ENCODE measurements around the gene CASK.

The CASK gene

DNA sequence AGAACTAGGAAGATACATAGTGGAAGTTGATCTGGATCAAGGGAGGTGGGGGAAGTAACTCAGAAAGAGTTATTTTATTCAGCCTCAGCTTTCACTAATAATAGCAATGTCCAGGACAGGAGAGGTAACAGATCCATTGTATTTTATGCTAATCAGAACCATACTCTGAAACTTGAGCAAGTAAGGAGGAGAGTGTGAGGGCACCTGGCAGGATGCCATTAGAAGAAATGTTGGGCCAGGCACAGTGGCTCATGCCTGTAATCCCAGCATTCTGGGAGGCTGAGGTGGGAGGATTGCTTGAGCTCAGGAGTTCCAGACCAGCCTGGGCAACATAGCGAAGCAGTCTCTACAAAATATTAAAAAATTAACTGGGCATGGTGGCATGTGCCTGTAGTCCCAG is 218.3 kb downstream of the CASK start:
- ChIA-PET POLR2A (no interaction called here), CTCF (interaction anchor here (1.6 to 1.7 kb wide), 2 partner anchors 10 to 11 kb away, joined by 4 to 5 read pairs; no protein-coding TSS in a partner anchor)
- TF ChIP-seq, protein P1, sequence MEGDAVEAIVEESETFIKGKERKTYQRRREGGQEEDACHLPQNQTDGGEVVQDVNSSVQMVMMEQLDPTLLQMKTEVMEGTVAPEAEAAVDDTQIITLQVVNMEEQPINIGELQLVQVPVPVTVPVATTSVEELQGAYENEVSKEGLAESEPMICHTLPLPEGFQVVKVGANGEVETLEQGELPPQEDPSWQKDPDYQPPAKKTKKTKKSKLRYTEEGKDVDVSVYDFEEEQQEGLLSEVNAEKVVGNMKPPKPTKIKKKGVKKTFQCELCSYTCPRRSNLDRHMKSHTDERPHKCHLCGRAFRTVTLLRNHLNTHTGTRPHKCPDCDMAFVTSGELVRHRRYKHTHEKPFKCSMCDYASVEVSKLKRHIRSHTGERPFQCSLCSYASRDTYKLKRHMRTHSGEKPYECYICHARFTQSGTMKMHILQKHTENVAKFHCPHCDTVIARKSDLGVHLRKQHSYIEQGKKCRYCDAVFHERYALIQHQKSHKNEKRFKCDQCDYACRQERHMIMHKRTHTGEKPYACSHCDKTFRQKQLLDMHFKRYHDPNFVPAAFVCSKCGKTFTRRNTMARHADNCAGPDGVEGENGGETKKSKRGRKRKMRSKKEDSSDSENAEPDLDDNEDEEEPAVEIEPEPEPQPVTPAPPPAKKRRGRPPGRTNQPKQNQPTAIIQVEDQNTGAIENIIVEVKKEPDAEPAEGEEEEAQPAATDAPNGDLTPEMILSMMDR (IDR thresholded peaks at IDR 0.05; ENCODE audit: control extremely low read depth, extremely low read depth, low read depth, missing control alignments), result no peak
- DNase-seq (ENCODE audit: extremely low spot score), result no peak

DNA sequence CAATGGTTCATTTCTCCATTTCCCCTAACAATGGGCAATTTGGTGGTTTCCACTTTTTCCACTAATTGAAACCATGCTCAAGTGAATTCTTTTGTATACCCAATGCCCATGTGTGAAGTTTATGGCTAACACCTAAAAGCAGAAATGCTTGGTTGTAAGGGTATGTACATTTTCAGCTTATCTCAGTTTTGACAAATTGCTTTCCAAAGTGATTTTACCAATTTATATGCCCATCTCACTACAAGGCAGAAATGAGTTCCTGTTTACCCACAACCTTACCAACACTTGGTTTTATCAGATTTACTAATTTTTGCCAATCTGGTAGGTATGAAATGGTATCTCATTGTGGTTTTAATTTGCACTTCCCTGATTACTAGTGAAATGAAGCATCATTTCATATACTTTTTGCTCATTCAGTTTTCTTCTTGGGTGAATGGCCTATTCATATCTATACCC is 219.8 kb downstream of the CASK start:
- ChIA-PET POLR2A (no interaction called here), CTCF (interaction anchor here (1.4 kb wide), 2 partner anchors 11 to 12 kb away, joined by 3 read pairs; no protein-coding TSS in a partner anchor)
- DNase-seq (ENCODE audit: extremely low spot score), result no peak
- TF ChIP-seq, protein P1 (IDR thresholded peaks at IDR 0.05; ENCODE audit: control extremely low read depth, extremely low read depth, low read depth, missing control alignments), result no peak

DNA sequence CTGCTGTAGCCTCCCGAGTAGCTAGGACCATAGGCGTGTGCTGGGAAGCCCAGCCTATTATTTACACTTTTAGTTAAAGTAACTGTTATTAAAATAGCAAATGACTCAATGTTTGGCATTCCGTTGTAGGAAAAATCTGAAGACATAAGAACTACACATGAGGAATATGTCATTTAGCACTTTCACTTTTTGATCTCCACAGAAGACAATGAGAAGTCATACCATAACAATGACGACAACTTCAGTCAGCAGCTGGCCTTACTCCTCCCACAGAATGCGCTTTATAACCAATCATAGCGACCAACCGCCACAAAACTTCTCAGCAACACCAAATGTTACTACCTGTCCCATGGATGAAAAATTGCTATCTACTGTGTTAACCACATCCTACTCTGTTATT is 227.9 kb downstream of the CASK start:
- ChIA-PET CTCF (interaction anchor here (1.8 kb wide), 1 partner anchor 10 kb away, joined by 5 read pairs; no protein-coding TSS in a partner anchor), POLR2A (no interaction called here)
- TF ChIP-seq, protein P1 (IDR thresholded peaks at IDR 0.05; ENCODE audit: control extremely low read depth, extremely low read depth, low read depth, missing control alignments), result no peak

DNA sequence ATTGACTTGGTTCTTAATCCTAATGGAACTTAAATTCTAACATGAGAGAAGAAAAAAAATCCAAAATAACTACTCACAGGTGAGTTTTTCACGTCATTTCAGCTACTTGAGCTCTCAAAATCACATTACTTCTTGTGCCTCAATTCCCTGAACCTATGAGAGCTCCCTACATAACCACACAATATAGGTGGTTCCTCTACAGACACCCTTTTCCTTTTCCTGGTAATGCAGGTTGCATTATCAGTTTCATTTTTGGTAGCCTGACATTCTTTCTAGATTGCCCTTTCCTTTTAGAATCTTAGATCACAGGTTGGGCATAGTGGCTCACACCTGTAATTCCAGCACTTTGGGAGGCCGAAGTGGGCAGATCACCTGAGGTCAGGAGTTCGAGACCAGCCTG is 230.3 kb downstream of the CASK start:
- TF ChIP-seq, protein P1 (IDR thresholded peaks at IDR 0.05; ENCODE audit: control extremely low read depth, extremely low read depth, low read depth, missing control alignments), result no peak
- CTCF ChIA-PET, result no interaction called here
- POLR2A ChIA-PET, result no interaction called here
- no peak for DNase-seq (ENCODE audit: extremely low spot score)

More for the DNA sequence above, 227.9 kb downstream of the CASK start:
- no peak for DNase-seq (ENCODE audit: extremely low spot score)

DNA sequence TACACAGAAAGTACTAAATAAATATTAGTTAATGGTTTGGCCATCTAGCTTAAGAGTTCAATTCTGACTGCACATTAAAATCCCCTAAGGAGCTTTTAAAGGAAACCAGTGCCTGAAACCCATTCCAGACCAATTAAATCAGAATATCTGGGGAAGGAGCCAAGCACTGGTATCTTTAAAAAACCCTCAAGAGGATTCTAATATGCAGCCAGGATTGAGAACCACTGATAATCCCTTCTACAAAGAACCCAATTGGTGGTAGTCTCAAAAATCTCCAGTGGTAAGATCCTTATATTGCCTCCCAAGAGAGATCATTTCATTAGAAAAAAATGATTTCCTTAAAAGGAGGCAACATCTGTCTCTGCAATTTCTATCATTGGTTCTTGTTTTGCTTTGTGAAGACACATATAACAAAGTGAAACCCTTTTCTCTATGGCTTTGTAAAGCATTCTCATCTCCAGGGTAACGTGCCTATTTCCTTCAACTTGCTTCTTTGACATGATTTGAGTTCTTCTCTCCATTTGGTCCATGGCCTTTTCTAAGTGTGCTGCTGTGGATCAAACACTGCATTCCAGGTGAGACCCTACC is 231.1 kb downstream of the CASK start:
- CTCF ChIA-PET, result interaction anchor here (1.4 kb wide), 1 partner anchor 11 kb away, joined by 3 read pairs; no protein-coding TSS in a partner anchor
- TF ChIP-seq, protein P1 (IDR thresholded peaks at IDR 0.05; ENCODE audit: control extremely low read depth, extremely low read depth, low read depth, missing control alignments), result no peak
- POLR2A ChIA-PET, result no interaction called here
- no peak for DNase-seq (ENCODE audit: extremely low spot score)

DNA sequence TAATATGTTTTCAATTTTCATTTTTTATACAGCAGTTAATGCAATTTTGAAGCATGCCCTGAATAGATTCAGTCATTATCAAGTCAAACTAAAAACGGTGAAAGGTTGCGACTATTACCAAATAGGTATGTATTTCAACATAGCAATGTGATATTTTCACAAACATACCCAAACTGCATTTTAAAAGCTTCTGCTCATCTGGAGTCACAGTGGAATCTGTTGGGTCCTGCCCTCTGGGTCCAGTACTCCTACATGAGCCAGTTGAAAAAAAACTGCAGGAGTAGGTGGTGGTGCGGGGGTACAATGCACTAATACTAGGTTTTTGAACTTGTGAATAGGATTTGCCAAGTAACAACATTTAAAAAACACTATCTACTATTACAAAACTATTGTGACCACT is 233.6 kb downstream of the CASK start:
- DNase-seq (ENCODE audit: extremely low spot score), result no peak
- POLR2A ChIA-PET, result no interaction called here
- CTCF ChIA-PET, result no interaction called here
- TF ChIP-seq, protein P1 (IDR thresholded peaks at IDR 0.05; ENCODE audit: control extremely low read depth, extremely low read depth, low read depth, missing control alignments), result no peak
